ENCODE results near the gene CHCHD5.
"Not testable (repeated sequence)": the region's sequence is repeated elsewhere in the genome, so short reads cannot be mapped to it uniquely, and the experiment has no call there.

Gene CHCHD5

GRCh38 chr2:112584134-112584890, at the start of gene CHCHD5:
Gene CHCHD5, plus strand, starts transcription at chr2:112584609. Its CDS starts 39 bp downstream, at chr2:112584648.
- DNase-seq, result peak; percentile 88 to 89

- DNase-seq, result no peak
Observed at GRCh38 chr2:112534826-112535225, 49.6 kb upstream of the CHCHD5 start.

GRCh38 chr2:112536665-112537064, 47.7 kb upstream of the CHCHD5 start:
- DNase-seq, result not testable (repeated sequence)

GRCh38 chr2:112539306-112539705, 45.1 kb upstream of the CHCHD5 start:
- no peak for DNase-seq

- no peak for DNase-seq
Observed at GRCh38 chr2:112540906-112541305, 43.5 kb upstream of the CHCHD5 start.

GRCh38 chr2:112541315-112542122, 42.9 kb upstream of the CHCHD5 start:
- peak; percentile 61 to 72 for DNase-seq

GRCh38 chr2:112542123-112542983, 42.1 kb upstream of the CHCHD5 start, which contains the start of gene POLR1B:
Gene POLR1B, plus strand, starts transcription at chr2:112542465. Its CDS starts 30 bp downstream, at chr2:112542495.
- DNase-seq, result peak; percentile 70 to 78

GRCh38 chr2:112542984-112543661, 41.3 kb upstream of the CHCHD5 start:
- DNase-seq, result peak; percentile 1 to 11

GRCh38 chr2:112547333-112547732, 37.1 kb upstream of the CHCHD5 start:
- no peak for DNase-seq

- DNase-seq, result no peak
Observed at GRCh38 chr2:112548980-112549379, 35.4 kb upstream of the CHCHD5 start.

GRCh38 chr2:112566104-112566503, 18.3 kb upstream of the CHCHD5 start:
- DNase-seq, result no peak

- DNase-seq, result not testable (repeated sequence)
Observed at GRCh38 chr2:112566508-112566907, 17.9 kb upstream of the CHCHD5 start.

GRCh38 chr2:112572005-112572404, 12.4 kb upstream of the CHCHD5 start:
- no peak for DNase-seq

GRCh38 chr2:112577756-112578155, 6.7 kb upstream of the CHCHD5 start:
- no peak for DNase-seq

- DNase-seq, result no peak
Observed at GRCh38 chr2:112579241-112579640, 5.2 kb upstream of the CHCHD5 start.

- DNase-seq, result no peak
Observed at GRCh38 chr2:112580084-112580483, 4.3 kb upstream of the CHCHD5 start.

- peak; percentile 35 to 39 for DNase-seq
Observed at GRCh38 chr2:112582314-112582746, 2.1 kb upstream of the CHCHD5 start.

- no peak for DNase-seq
Observed at GRCh38 chr2:112583497-112584133, 794 bp upstream of the CHCHD5 start.

GRCh38 chr2:112584891-112585250, 462 bp downstream of the CHCHD5 start:
- no peak for DNase-seq

- no peak for DNase-seq
Observed at GRCh38 chr2:112585400-112585799, 991 bp downstream of the CHCHD5 start.

GRCh38 chr2:112585873-112586464, 1.6 kb downstream of the CHCHD5 start:
- DNase-seq, result no peak
